IMR-90 (cell line): ENCODE measurements around the gene UBE2V1. TPM values are rescaled to one million over a fixed set of nuclear protein-coding genes. Genes with fewer than 3 reads are reported as not detected.

Source experiments
- ATAC-seq: fragments of 200-7000 bp; cut with Tn5 transposase; 2 replicates; pipeline ENCODE4 v1.9.1; 2020; ENCODE audit warnings: low read depth, mild to moderate bottlenecking, moderate library complexity
- BruUV-seq: library from RNA; stranded (reverse); fragments of 400-500 nt; replicated peaks from 2 replicates; lab custom pipeline; 2021; lab: Mats Ljungman, UMichigan
- CTCF ChIA-PET: fragments of 300-600 bp; formaldehyde crosslinking; extraction: SDS; loops from one replicate; lab custom pipeline; 2021; ENCODE audit warnings: antibody characterized with exemption; lab: Yijun Ruan, JAX
- POLR2A ChIA-PET: fragments of 300-600 bp; sonication (Branson Sonifier 250); formaldehyde crosslinking; loops from one replicate; lab custom pipeline; 2022; ENCODE audit warnings: antibody characterized with exemption; ENCODE audit not compliant: unreplicated experiment; lab: Charles Lee
- DNase-seq: peaks from one replicate; pipeline ENCODE4 v3.0.0; 2013
- H2AFZ ChIP-seq: replicated peaks from 2 replicates; pipeline ENCODE3; 2013; ENCODE audit warnings: low read length, mild to moderate bottlenecking; ENCODE audit not compliant: poor library complexity
- H2AK5ac ChIP-seq: 2 replicates; pipeline ENCODE4 v1.6.1; 2013; ENCODE audit warnings: low read depth, low read length, inconsistent platforms
- H2AK9ac ChIP-seq: replicated peaks from 2 replicates; pipeline ENCODE3; 2013; ENCODE audit warnings: mild to moderate bottlenecking, low read depth, low read length, moderate library complexity; ENCODE audit not compliant: poor library complexity
- H2BK120ac ChIP-seq: 2 replicates; pipeline ENCODE4 v1.6.1; 2013; ENCODE audit warnings: low read depth, low read length, inconsistent platforms
- H2BK15ac ChIP-seq: 3 replicates; pipeline ENCODE4 v1.6.1; 2013; ENCODE audit warnings: low read depth, low read length, inconsistent platforms
- H2BK20ac ChIP-seq: 2 replicates; pipeline ENCODE4 v1.6.1; 2013; ENCODE audit warnings: low read depth, mild to moderate bottlenecking, inconsistent platforms, low read length, moderate library complexity
- H2BK5ac ChIP-seq: 2 replicates; pipeline ENCODE4 v1.6.1; 2013; ENCODE audit warnings: mild to moderate bottlenecking, low read depth, low read length, inconsistent platforms; ENCODE audit not compliant: poor library complexity, severe bottlenecking
- H3K14ac ChIP-seq: replicated peaks from 2 replicates; pipeline ENCODE4 v1.6.1; 2013; ENCODE audit warnings: low read depth, low read length, inconsistent platforms
- H3K18ac ChIP-seq: 2 replicates; pipeline ENCODE4 v1.6.1; 2013; ENCODE audit warnings: low read depth, low read length, control low read depth
- H3K23ac ChIP-seq: 2 replicates; pipeline ENCODE4 v1.6.1; 2013; ENCODE audit warnings: low read depth, low read length, inconsistent platforms
- H3K27ac ChIP-seq: 2 replicates; pipeline ENCODE4 v1.5.1; 2013; ENCODE audit warnings: mild to moderate bottlenecking, control low read depth, low read length; ENCODE audit not compliant: insufficient read depth
- H3K27me3 ChIP-seq: 2 replicates; pipeline ENCODE4 v1.6.1; 2013; ENCODE audit warnings: low read length; ENCODE audit not compliant: control insufficient read depth, insufficient read depth
- H3K36me3 ChIP-seq: 2 replicates; pipeline ENCODE4 v1.6.1; 2013; ENCODE audit warnings: low read length, mixed read lengths; ENCODE audit not compliant: control insufficient read depth, insufficient read depth
- H3K4ac ChIP-seq: 2 replicates; pipeline ENCODE4 v1.6.1; 2013; ENCODE audit warnings: low read depth, low read length, inconsistent platforms
- H3K4me1 ChIP-seq: 2 replicates; pipeline ENCODE4 v1.6.1; 2013; ENCODE audit warnings: low read length, mixed read lengths; ENCODE audit not compliant: control insufficient read depth, insufficient read depth
- H3K4me2 ChIP-seq: 2 replicates; pipeline ENCODE4 v1.6.1; 2013; ENCODE audit warnings: low read depth, mild to moderate bottlenecking, control low read depth, low read length, moderate library complexity
- H3K4me3 ChIP-seq: 2 replicates; pipeline ENCODE4 v1.5.1; 2013; ENCODE audit warnings: low read depth, mild to moderate bottlenecking, control low read depth, low read length, moderate library complexity; ENCODE audit not compliant: insufficient read depth
- H3K56ac ChIP-seq: 2 replicates; pipeline ENCODE4 v1.6.1; 2013; ENCODE audit warnings: low read length, inconsistent platforms; ENCODE audit not compliant: insufficient read depth; ENCODE audit errors: extremely low read depth
- H3K79me1 ChIP-seq, 2 experiments: 2 replicates each; pipeline ENCODE4 v1.6.1; 2013; ENCODE audit warnings: low read length in 2 of 2, inconsistent platforms in 1 of 2, low read depth in 1 of 2
- H3K9ac ChIP-seq: 2 replicates; pipeline ENCODE4 v1.6.1; 2013; ENCODE audit warnings: low read depth, low read length, control low read depth
- H3K9me1 ChIP-seq: 2 replicates; pipeline ENCODE4 v1.6.1; 2013; ENCODE audit warnings: low read length, inconsistent platforms; ENCODE audit not compliant: insufficient read depth
- H3K9me3 ChIP-seq: 2 replicates; pipeline ENCODE4 v1.6.1; 2013; ENCODE audit warnings: low read length; ENCODE audit not compliant: control insufficient read depth, insufficient read depth
- H4K20me1 ChIP-seq: 2 replicates; pipeline ENCODE4 v1.6.1; 2013; ENCODE audit warnings: low read length, inconsistent platforms; ENCODE audit not compliant: insufficient read depth
- H4K5ac ChIP-seq: 2 replicates; pipeline ENCODE4 v1.6.1; 2013; ENCODE audit warnings: mild to moderate bottlenecking, low read depth, low read length, control low read depth
- H4K8ac ChIP-seq, 2 experiments: 2 replicates each; pipeline ENCODE4 v1.6.1; 2013; ENCODE audit warnings: low read depth in 2 of 2, low read length in 2 of 2, control low read depth in 1 of 2, inconsistent platforms in 1 of 2
- H4K91ac ChIP-seq: 2 replicates; pipeline ENCODE4 v1.6.1; 2013; ENCODE audit warnings: low read depth, low read length, inconsistent platforms; ENCODE audit not compliant: insufficient read depth
- CEBPB ChIP-seq: IDR thresholded peaks from 2 replicates; pipeline ENCODE4 v1.6.1; 2012; ENCODE audit warnings: low read depth, low read length, improper control_type of control experiment
- NFE2L2 ChIP-seq: fragments of 150-350 bp; IDR thresholded peaks from 2 replicates; pipeline ENCODE4 v1.6.1; 2016; ENCODE audit warnings: low read depth, mild to moderate bottlenecking, low read length
- WGBS, 2 experiments: methylation state at CpG; one replicate each; pipeline versions ENCODE4 v1.1.5 to v1.1.7; 2013; ENCODE audit warnings: missing lambda C conversion rate in 2 of 2; ENCODE audit not compliant: insufficient read length in 1 of 2; ENCODE audit errors: extremely low coverage in 2 of 2; 5-methylcytosine and 5-hydroxymethylcytosine counted together
- dilution Hi-C: fragments of 300-500 bp; cut with HindIII; formaldehyde crosslinking; loops from one replicate; pipeline ENCODE4 v1.14.3; 2018; ENCODE audit warnings: low sequenced_read_pairs; ENCODE audit not compliant: unreplicated experiment
- in situ Hi-C: fragments of 300-500 bp; cut with MboI; formaldehyde crosslinking; loops from 3 replicates; pipeline ENCODE4 v1.14.3; 2019; ENCODE audit warnings: low sequenced_read_pairs, inconsistent platforms, mixed read lengths
- intact Hi-C: fragments of 100-400 bp; cut with micrococcal nuclease; formaldehyde crosslinking; loops from 2 replicates; pipeline ENCODE4 v1.10.0; 2022
- polyA plus RNA-seq, 3 experiments: library from polyadenylated mRNA; depleted of rRNA; stranded (reverse); fragments of >200 nt; gene quantifications; 2 replicates each; pipeline ENCODE4 v1.2.3, GENCODE V29; 2012; ENCODE audit warnings: low replicate concordance in 1 of 3
- total RNA-seq: library from RNA; depleted of rRNA; stranded (reverse); fragments of >200 nt; gene quantifications from 2 replicates; pipeline ENCODE4 v1.2.3, GENCODE V29; 2012

UBE2V1 gene
- total and polyA plus RNA-seq, 2 of the 4 experiments (the other 2 are of a cell fraction): 20.1 to 138 TPM

DNA sequence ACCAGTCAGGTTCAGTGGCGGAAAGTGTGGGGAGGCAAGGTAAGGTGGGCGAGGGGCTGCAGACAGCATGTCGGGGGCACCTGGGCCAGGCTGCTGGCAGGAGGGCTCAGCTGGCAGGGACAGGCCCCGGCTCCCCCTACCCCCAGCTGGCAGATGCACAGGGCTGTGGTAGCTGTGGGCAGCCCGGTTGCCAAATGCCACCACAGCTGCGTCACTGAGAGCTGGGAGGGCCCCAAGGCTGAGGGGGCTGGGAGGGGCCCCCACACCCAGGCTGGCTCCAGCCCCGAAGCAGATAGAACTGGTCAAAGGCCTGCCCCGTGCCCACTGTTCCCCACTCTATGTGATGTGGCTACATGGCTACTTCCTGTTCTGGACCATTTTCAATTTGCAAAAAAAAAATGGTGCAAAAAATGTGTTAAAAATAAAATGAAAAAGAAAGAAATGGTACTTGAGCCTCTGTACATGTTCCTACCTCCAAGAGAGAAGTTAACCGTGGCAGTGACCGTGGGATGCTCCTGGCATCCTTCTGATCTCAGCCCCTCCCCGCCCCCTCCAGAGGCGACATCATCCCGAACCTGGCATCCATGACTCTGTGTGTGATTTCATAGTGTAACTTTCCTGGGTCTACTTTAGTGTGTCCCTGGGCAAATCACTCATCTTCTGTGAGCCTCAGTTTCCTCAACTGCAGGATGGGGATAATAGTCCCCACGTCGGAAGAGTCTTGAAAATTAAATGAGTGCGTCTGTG is 64.4 kb downstream of the UBE2V1 start:
- ChIA-PET CTCF (no interaction called here), POLR2A (no interaction called here)
- ATAC-seq (peak; percentile 48), DNase-seq (peak; percentile 14)
- no peaks in the 10 kb centered on the region for H4K20me1 ChIP-seq
- H3K18ac ChIP-seq: no peak overlapping the region
- in situ Hi-C loops: no loop called here
- peak overlapping the region; percentile 24; the same call in 1 of the 2 replicates for H3K23ac ChIP-seq
- peaks cover 15% of the 10 kb centered on the region for H3K4me1 ChIP-seq
- H3K4me3 ChIP-seq: no peak overlapping the region
- H3K79me1 ChIP-seq: no peaks in the 10 kb centered on the region
- H4K5ac ChIP-seq: peak overlapping the region; percentile 55; the same call in 1 of the 2 replicates
- H3K14ac ChIP-seq: no peak overlapping the region
- dilution Hi-C loops: no loop called here
- H2AK5ac ChIP-seq: peak overlapping the region; percentile 83
- peak overlapping the region; percentile 4; the same call in 1 of the 2 replicates for H4K91ac ChIP-seq
- H3K27me3 ChIP-seq: no peaks in the 10 kb centered on the region
- H3K36me3 ChIP-seq: no peaks in the 10 kb centered on the region
- H2BK20ac ChIP-seq: no peak overlapping the region
- no peak overlapping the region for H3K4me2 ChIP-seq
- BruUV-seq: no TSS peak
- H2BK5ac ChIP-seq: peak overlapping the region; percentile 5
- peak overlapping the region; percentile 77 for H3K4ac ChIP-seq
- no peak overlapping the region for H3K27ac ChIP-seq
- peak overlapping the region; percentile 52 for H2AK9ac ChIP-seq
- no peak overlapping the region for H3K9ac ChIP-seq
- intact Hi-C loops: no loop called here
- no peak for TF ChIP-seq NFE2L2
- TF ChIP-seq CEBPB: 0 out of 2 replicates have a peak, but pooled peaks have one; percentile 21
- H2AFZ ChIP-seq: peak overlapping the region; percentile 79
- 53% methylated on average over 3 of the region's 16 CpGs; no CpG with 5 or more reads in 1 of the 2 experiments for WGBS, 2 experiments
- H3K9me3 ChIP-seq: no peaks in the 10 kb centered on the region
- H2BK120ac ChIP-seq: peak overlapping the region; percentile 22; the same call in 1 of the 2 replicates
- H3K56ac ChIP-seq: no peak overlapping the region
- H2BK15ac ChIP-seq: no peak overlapping the region
- 0 out of 2 replicates have a peak, but pooled peaks cover 6% of the 10 kb centered on the region for H3K9me1 ChIP-seq
- peak overlapping the region; percentile 41 to 78; a peak in 3 of 4 replicates for H4K8ac ChIP-seq
